HepG2 (cell line): ENCODE data around the gene RPS25. TPM values are rescaled to one million over a fixed set of nuclear protein-coding genes. Genes with fewer than 3 reads are reported as not detected.

Experiments used
- ATAC-seq: fragments of 200-7000 bp; cut with Tn5 transposase; 3 replicates; pipeline ENCODE4 v1.9.1; 2020; ENCODE audit warnings: mild to moderate bottlenecking, moderate library complexity
- BruUV-seq: library from RNA; stranded (reverse); fragments of 400-500 nt; replicated peaks from 2 replicates; lab custom pipeline; 2021; lab: Mats Ljungman, UMichigan
- CTCF ChIA-PET: fragments of 300-600 bp; formaldehyde crosslinking; extraction: SDS; loops from one replicate; lab custom pipeline; 2021; ENCODE audit warnings: low total read pairs, inconsistent platforms, low intra/inter-chr PET ratio; lab: Yijun Ruan, JAX
- POLR2A ChIA-PET: fragments of 350-600 bp; sonication (Branson Sonifier 250); formaldehyde crosslinking; loops from one replicate; lab custom pipeline; 2020; ENCODE audit warnings: antibody characterized with exemption, inconsistent platforms; lab: Yijun Ruan, JAX
- DNase-seq: peaks from one replicate; pipeline ENCODE4 v3.0.0-alpha.2; 2015; ENCODE audit warnings: low spot score
- FAIRE-seq: peaks from 3 replicates; lab custom pipeline; 2011; peaks lifted over from hg19 to GRCh38; lab: Jason Lieb, UNC
- H2AFZ ChIP-seq: one replicate; pipeline ENCODE4 v1.6.1; 2011; ENCODE audit warnings: low read length, inconsistent platforms
- H3K27ac ChIP-seq: fragments of 300-600 bp; 3 replicates; pipeline ENCODE4 v1.8.0; 2011; ENCODE audit warnings: mixed run types, mild to moderate bottlenecking, mixed read lengths, low read length, inconsistent platforms; ENCODE audit not compliant: insufficient read depth; ENCODE audit errors: extremely low read length
- H3K27me3 ChIP-seq, 2 experiments: fragments of 200-600 bp in 1 of 2; 2 replicates in 1 of 2; 3 replicates in 1 of 2; pipeline versions ENCODE4 v1.6.0 to v1.8.0; 2011; ENCODE audit warnings: low read length in 2 of 2, mild to moderate bottlenecking in 2 of 2, moderate library complexity in 2 of 2, inconsistent platforms in 1 of 2; ENCODE audit not compliant: insufficient read depth in 2 of 2, control insufficient read depth in 1 of 2
- H3K36me3 ChIP-seq, 2 experiments: fragments of 200-600 bp in 1 of 2; replicated peaks in 1 of 2; 2 replicates in 1 of 2; 3 replicates in 1 of 2; pipeline versions ENCODE4 v1.5.1 to v1.8.0; 2011; ENCODE audit warnings: low read length in 2 of 2, inconsistent platforms in 1 of 2; ENCODE audit not compliant: insufficient read depth in 2 of 2, control insufficient read depth in 1 of 2
- H3K4me1 ChIP-seq: 2 replicates; pipeline ENCODE4 v1.5.1; 2012; ENCODE audit warnings: low read length, inconsistent platforms; ENCODE audit not compliant: insufficient read depth
- H3K4me2 ChIP-seq: 2 replicates; pipeline ENCODE4 v1.6.0; 2011; ENCODE audit warnings: low read depth, low read length, inconsistent platforms
- H3K4me3 ChIP-seq, 3 experiments: fragments of 200-600 bp in 1 of 3; sonication (generic), shearing (Covaris generic) in 1 of 3; replicated peaks in 1 of 3; 2 replicates each; pipeline ENCODE4 v1.5.1; 2011 to 2016; ENCODE audit warnings: low read length in 3 of 3, inconsistent platforms in 2 of 3, low read depth in 2 of 3, mild to moderate bottlenecking in 2 of 3, control low read depth in 1 of 3, mixed read lengths in 1 of 3; ENCODE audit not compliant: insufficient read depth in 1 of 3
- H3K79me2 ChIP-seq: one replicate; pipeline ENCODE4 v1.6.1; 2011; ENCODE audit warnings: low read length, inconsistent platforms; ENCODE audit not compliant: insufficient read depth
- H3K9ac ChIP-seq: 2 replicates; pipeline ENCODE4 v1.6.0; 2011; ENCODE audit warnings: mild to moderate bottlenecking, low read depth, low read length, inconsistent platforms; ENCODE audit not compliant: insufficient read depth
- H3K9me3 ChIP-seq: 2 replicates; pipeline ENCODE4 v1.5.1; 2012; ENCODE audit warnings: mild to moderate bottlenecking, low read length
- H4K20me1 ChIP-seq: 2 replicates; pipeline ENCODE4 v1.6.0; 2011; ENCODE audit warnings: inconsistent platforms, mild to moderate bottlenecking, low read length, moderate library complexity; ENCODE audit not compliant: insufficient read depth
- NFRKB ChIP-seq: fragments of 450-650 bp; IDR thresholded peaks from 2 replicates; pipeline ENCODE4 v1.6.1; 2017
- RBFOX2 ChIP-seq: fragments of 200-400 bp; formaldehyde crosslinking; IDR thresholded peaks from 2 replicates; pipeline ENCODE4 v1.6.1; 2017; ENCODE audit warnings: low read depth, mild to moderate bottlenecking, low read length
- TIGD3 ChIP-seq: sonication (generic); formaldehyde crosslinking; IDR thresholded peaks from 2 replicates; pipeline ENCODE4 v1.5.1; 2020; ENCODE audit warnings: mild to moderate bottlenecking, missing genetic modification reagents, borderline replicate concordance
- ZNF256 ChIP-seq: sonication (generic); formaldehyde crosslinking; conservative IDR thresholded peaks from 2 replicates; pipeline ENCODE4 v1.4.0; 2020; ENCODE audit warnings: missing genetic modification reagents
- ZNF891 ChIP-seq: sonication (generic); formaldehyde crosslinking; IDR thresholded peaks from 2 replicates; pipeline ENCODE4 v1.5.0; 2020; ENCODE audit warnings: mild to moderate bottlenecking, missing genetic modification reagents
- WGBS: methylation state at CpG from one replicate; pipeline ENCODE4 v1.1.6; 2017; ENCODE audit warnings: low lambda C conversion rate; 5-methylcytosine and 5-hydroxymethylcytosine counted together
- in situ Hi-C: cut with HindIII; loops from 2 replicates; pipeline ENCODE4 v1.10.0; 2017; ENCODE audit warnings: low pct_unique_long_range_greater_than_20kb; ENCODE audit not compliant: extremely low pct_ligation_motif_present
- intact Hi-C: fragments of 100-400 bp; cut with micrococcal nuclease; formaldehyde crosslinking; loops from one replicate; pipeline ENCODE4 v1.10.0; 2022; ENCODE audit not compliant: unreplicated experiment
- polyA plus RNA-seq, 8 experiments: library from polyadenylated mRNA; depleted of rRNA in 3 of 8; stranded (reverse) in 7 of 8; unstranded in 1 of 8; fragments of >200 nt; fragmentation: Illumina TruSeq in 4 of 8; extraction: Trizol in 4 of 8; gene quantifications; 2 replicates each; pipeline versions ENCODE4 v1.2.1 to v1.2.3, GENCODE V29; 2011 to 2016; ENCODE audit warnings: low read depth in 4 of 8, missing spikeins in 1 of 8, mixed read lengths in 1 of 8; ENCODE audit not compliant: insufficient read depth in 1 of 8
- total RNA-seq, 5 experiments: library from RNA; depleted of rRNA; stranded (reverse); fragments of >200 nt; fragmentation: Illumina TruSeq; extraction: Trizol; gene quantifications; 2 replicates each; pipeline ENCODE4 v1.2.3, GENCODE V29; 2016; ENCODE audit warnings: low read depth in 1 of 5

RPS25 gene
- total and polyA plus RNA-seq, 2 of the 13 experiments (the other 11 are each of a cell fraction or from before 2014, with no cell fraction given) = 839 to 1,415 TPM

- TF ChIP-seq TIGD3 (CRISPR knock-in tag) = no peak
- no peak for TF ChIP-seq ZNF891 (CRISPR knock-in tag)
Measured at GRCh38 chr11:119047205-119047604, 29.1 kb upstream of the RPS25 start (continued).

DNA sequence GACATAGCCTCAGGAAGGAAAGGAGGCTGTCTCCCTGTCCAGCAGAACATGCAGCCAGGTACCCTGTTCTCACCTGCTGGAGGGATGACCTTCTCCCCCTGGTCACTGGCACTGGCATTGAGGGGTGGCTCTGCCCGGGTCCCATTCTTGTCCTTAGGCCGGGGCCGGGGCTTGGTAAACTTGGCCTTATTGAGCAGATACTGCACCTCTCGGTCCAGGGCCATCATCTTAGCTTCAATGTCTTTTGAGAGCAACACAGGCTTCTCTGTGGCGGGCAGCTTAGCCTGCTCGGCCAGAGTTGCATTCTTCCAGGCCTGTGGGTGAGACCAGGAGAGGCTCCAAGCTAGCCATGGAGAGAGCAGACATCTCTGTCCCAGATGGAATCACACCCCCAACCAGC is 28.3 kb upstream of the RPS25 start:
- DNase-seq (no peak), ATAC-seq (no peak), FAIRE-seq (no peak)
- H2AFZ ChIP-seq = no peak overlapping the region
- H3K79me2 ChIP-seq = no peaks in the 10 kb centered on the region
- TF ChIP-seq RBFOX2 (0 out of 2 replicates have a peak, but pooled peaks have one; percentile 18), NFRKB (no peak)
- no peak overlapping the region for H3K9ac ChIP-seq
- intact Hi-C loops = no loop called here
- no peak overlapping the region for H3K4me2 ChIP-seq
- ChIA-PET POLR2A (interaction anchor here (0.9 kb wide), 1 partner anchor 10 kb away, joined by 3 read pairs; no protein-coding TSS in a partner anchor), CTCF (no interaction called here)
- in situ Hi-C loops = no loop called here
- no peaks in the 10 kb centered on the region for H3K9me3 ChIP-seq
- no peaks in the 10 kb centered on the region; a peak in 1 of 5 replicates for H3K27me3 ChIP-seq
- no peak overlapping the region for H3K27ac ChIP-seq
- no CpG with 5 or more reads among the region's 6 CpGs for WGBS
- peaks cover 9% of the 10 kb centered on the region; the same call in 1 of the 2 replicates for H3K4me1 ChIP-seq
- BruUV-seq = no TSS peak
- peaks cover 39 to 47% of the 10 kb centered on the region in 2 experiments for H3K36me3 ChIP-seq
- H4K20me1 ChIP-seq = peaks cover 3% of the 10 kb centered on the region; the same call in 1 of the 2 replicates
- H3K4me3 ChIP-seq = no peak overlapping the region

DNA sequence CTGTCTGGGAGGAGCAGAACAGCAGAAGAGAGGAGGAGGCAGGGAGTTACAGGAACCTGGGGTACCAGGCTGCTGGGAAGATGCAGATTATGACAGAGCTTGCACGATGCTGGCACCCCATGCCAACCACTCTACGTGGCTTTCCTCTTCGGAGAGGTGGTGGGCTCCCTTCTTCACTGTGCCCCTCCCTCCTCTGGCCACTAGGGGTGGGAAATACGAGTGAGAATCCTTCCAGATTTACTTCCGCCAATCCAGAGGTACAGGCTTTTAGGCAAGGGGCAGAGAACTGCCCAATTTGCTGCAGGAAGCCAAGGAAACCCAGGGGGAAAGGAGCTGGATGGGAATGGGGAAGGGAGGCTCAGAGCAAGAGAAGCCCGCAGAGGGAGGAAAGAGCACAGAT is 26.6 kb upstream of the RPS25 start:
- POLR2A ChIA-PET = interaction anchor here (1.2 to 2.4 kb wide), 2 partner anchors 23 to 26 kb away, joined by 7 to 8 read pairs; partner anchors contain the start of genes RPS25, TRAPPC4 and VPS11
- in situ Hi-C loops = no loop called here
- ATAC-seq (peak; percentile 26), DNase-seq (no peak), FAIRE-seq (no peak)
- intact Hi-C loops = no loop called here
- Histone ChIP-seq H3K9me3 (no peaks in the 10 kb centered on the region), H3K9ac (no peak overlapping the region), H3K36me3 (peaks cover 29 to 36% of the 10 kb centered on the region in 2 experiments), H3K27me3 (no peaks in the 10 kb centered on the region; a peak in 1 of 5 replicates), H3K4me3 (no peak overlapping the region), H2AFZ (no peak overlapping the region), H3K4me2 (no peak overlapping the region)
- WGBS = 83% methylated on average over 6 of the region's 6 CpGs
- CTCF ChIA-PET = no interaction called here
- TF ChIP-seq ZNF256 (CRISPR knock-in tag) = no peak
- TF ChIP-seq, all 625 proteins: peak for 0
- H3K79me2 ChIP-seq = no peaks in the 10 kb centered on the region
- no peak overlapping the region for H3K27ac ChIP-seq
- H3K4me1 ChIP-seq = peaks cover 9% of the 10 kb centered on the region; the same call in 1 of the 2 replicates
- no TSS peak for BruUV-seq
- peaks cover 3% of the 10 kb centered on the region; the same call in 1 of the 2 replicates for H4K20me1 ChIP-seq
